Fibroblast of skin of right biceps (primary cell): Measurements from ENCODE around the gene RFNG.
"Not testable (repeated sequence)": the region's sequence is repeated elsewhere in the genome, so short reads cannot be mapped to it uniquely, and the experiment has no call there.

ENCODE experiments used
- DNase-seq: peaks from one replicate; pipeline ENCODE4 v3.0.0-alpha.2; 2013

RFNG gene

GRCh38 chr17:82039695-82040299 is 11.8 kb downstream of the RFNG start:
- DNase-seq: no peak

- not testable (repeated sequence) for DNase-seq
These were observed 12.7 kb downstream of the RFNG start for GRCh38 chr17:82038796-82039409.

- no peak for DNase-seq
These were observed 13.8 kb downstream of the RFNG start for GRCh38 chr17:82037889-82038195.

GRCh38 chr17:82037092-82037888 is 14.3 kb downstream of the RFNG start, which contains the start of gene DCXR:
Gene DCXR, minus strand, starts transcription at chr17:82037697. Its CDS starts 15 bp downstream, at chr17:82037682.
- DNase-seq: peak; percentile 96

- DNase-seq: no peak
These were observed 14.9 kb downstream of the RFNG start for GRCh38 chr17:82036634-82037091.

GRCh38 chr17:82035956-82036633 is 15.5 kb downstream of the RFNG start:
- DNase-seq: no peak

GRCh38 chr17:82035488-82035887 is 16.1 kb downstream of the RFNG start:
- DNase-seq: no peak

GRCh38 chr17:82034371-82035011 is 17.1 kb downstream of the RFNG start:
- DNase-seq: no peak

- no peak for DNase-seq
These were observed 18.1 kb downstream of the RFNG start for GRCh38 chr17:82033359-82034085.

GRCh38 chr17:82031885-82032627 is 19.6 kb downstream of the RFNG start:
- no peak for DNase-seq

- peak; percentile 29 for DNase-seq
These were observed 20.2 kb downstream of the RFNG start, which contains the start of gene RAC3 for GRCh38 chr17:82031303-82031884. Gene RAC3, plus strand, starts transcription at chr17:82031678. Its CDS starts 84 bp downstream, at chr17:82031762.

- DNase-seq: peak; percentile 74
These were observed 20.9 kb downstream of the RFNG start for GRCh38 chr17:82030470-82031302.

- no peak for DNase-seq
These were observed 21.6 kb downstream of the RFNG start for GRCh38 chr17:82029990-82030469.

- no peak for DNase-seq
These were observed 22.2 kb downstream of the RFNG start for GRCh38 chr17:82029391-82029790.

GRCh38 chr17:82028966-82029365 is 22.6 kb downstream of the RFNG start:
- DNase-seq: no peak

GRCh38 chr17:82028246-82028645 is 23.4 kb downstream of the RFNG start:
- DNase-seq: no peak

GRCh38 chr17:82025401-82026107 is 26.1 kb downstream of the RFNG start:
- no peak for DNase-seq

- no peak for DNase-seq
These were observed 26.8 kb downstream of the RFNG start for GRCh38 chr17:82024859-82025258.
